Muscle of back (tissue), 13 donors: ENCODE measurements around the gene HSFX1. TPM values are rescaled to one million over a fixed set of nuclear protein-coding genes. Genes with fewer than 3 reads are reported as not detected.
"Not testable (repeated sequence)": the region's sequence is repeated elsewhere in the genome, so short reads cannot be mapped to it uniquely, and the experiment has no call there.

ENCODE experiments used
- DNase-seq, 3 donors: peaks; one replicate each; pipeline versions ENCODE4 v3.0.0 to v3.0.0-alpha.2; 2013
- long read RNA-seq, 9 donors: transcript quantifications; one replicate each; lab custom pipeline, GENCODE V29; 2026
- polyA plus RNA-seq, 10 donors: library from polyadenylated mRNA; unstranded; fragments of 120-200 nt; gene quantifications; one replicate each; pipeline ENCODE4 v1.2.1, GENCODE V29; 2013; ENCODE audit not compliant: insufficient read length in 10 of 10

HSFX1 gene
- polyA plus RNA-seq, result 1 to 10 TPM in 9 of 10 donors, under 1 TPM in 1; 0.98 to 3.1 (median 1.8) TPM
- long read RNA-seq, donor 1, result 0 reads
- long read RNA-seq, donor 2, result 0 reads
- long read RNA-seq, donor 3, result 0 reads
- long read RNA-seq, donor 4, result 0 reads
- long read RNA-seq, donor 5, result 0 reads
- long read RNA-seq, donor 6, result 0 reads
- long read RNA-seq, donor 7, result 0 reads
- long read RNA-seq, donor 8, result 0 reads
- long read RNA-seq, donor 9, result 0 reads

GRCh38 chrX:149773768-149774167, at the start of gene HSFX1:
Gene HSFX1 (plus strand): TSS chrX:149774068. CDS start chrX:149774682, 614 bp downstream.
- DNase-seq, result not testable (repeated sequence)

DNA sequence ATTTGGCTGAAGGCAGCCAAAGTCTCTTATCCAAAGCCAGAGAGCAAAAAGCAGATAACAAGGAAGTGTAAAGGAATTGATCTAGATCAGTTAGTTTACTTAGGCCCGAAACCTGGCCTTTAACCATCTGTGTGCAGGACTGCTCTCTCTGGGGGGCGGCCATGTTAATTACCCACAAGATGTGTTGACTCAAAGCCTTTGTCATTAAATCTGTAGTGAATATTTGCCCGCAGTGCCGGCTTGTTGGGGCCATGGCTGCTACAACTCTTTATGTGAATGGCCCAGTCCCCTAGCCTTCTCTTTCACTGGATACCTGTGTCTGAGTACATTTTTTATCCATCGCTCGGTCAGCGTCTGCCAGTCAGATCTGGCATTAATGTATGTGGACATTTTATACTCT, 46.6 kb upstream of the HSFX1 start:
- DNase-seq, result not testable (repeated sequence)

DNA sequence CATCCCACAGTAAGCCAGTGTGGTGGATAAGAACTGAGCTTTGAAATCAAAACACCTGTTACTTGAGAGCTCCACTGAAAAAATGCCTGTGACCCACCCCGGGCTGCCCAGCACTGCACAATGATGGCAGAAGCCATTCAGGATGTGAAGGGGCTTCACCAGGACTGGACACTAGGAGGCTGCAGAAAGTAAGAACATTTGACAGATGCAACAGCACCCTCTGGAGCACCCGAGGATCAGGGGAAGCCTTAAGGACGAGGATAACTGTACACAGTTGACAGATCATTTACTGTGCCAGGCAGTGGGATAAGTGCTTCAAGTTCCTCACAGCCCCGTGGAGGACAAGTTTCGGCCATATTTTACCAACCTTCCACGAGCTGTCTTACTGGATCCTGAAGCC, 31.6 kb upstream of the HSFX1 start:
- DNase-seq, result not testable (repeated sequence)

- not testable (repeated sequence) for DNase-seq
Observed at GRCh38 chrX:149746390-149747007, 27.4 kb upstream of the HSFX1 start.

GRCh38 chrX:149757206-149758067, 16.4 kb upstream of the HSFX1 start:
- DNase-seq, result no peak

GRCh38 chrX:149758068-149758714, 15.7 kb upstream of the HSFX1 start:
- DNase-seq, result no peak

GRCh38 chrX:149758715-149759078, 15.2 kb upstream of the HSFX1 start:
- not testable (repeated sequence) for DNase-seq

DNA sequence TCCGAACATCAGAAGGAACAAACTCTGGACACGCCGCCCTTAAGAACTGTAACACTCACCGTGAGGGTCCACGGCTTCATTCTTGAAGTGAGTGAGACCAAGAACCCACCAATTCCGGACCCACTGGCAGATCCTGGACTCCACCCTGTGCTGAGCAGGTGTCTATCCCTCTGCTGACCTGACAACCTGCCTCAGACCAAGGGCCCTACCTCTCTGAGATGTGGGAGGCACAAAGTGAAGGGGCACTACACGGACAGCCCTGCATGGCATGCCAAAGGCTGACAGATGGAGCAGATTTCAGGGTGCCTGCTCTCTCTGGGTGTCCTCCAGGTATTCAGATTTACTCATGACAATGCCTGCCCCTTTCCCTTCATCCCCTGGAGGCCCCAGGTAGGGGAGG, 14.0 kb upstream of the HSFX1 start:
- DNase-seq, result no peak

DNA sequence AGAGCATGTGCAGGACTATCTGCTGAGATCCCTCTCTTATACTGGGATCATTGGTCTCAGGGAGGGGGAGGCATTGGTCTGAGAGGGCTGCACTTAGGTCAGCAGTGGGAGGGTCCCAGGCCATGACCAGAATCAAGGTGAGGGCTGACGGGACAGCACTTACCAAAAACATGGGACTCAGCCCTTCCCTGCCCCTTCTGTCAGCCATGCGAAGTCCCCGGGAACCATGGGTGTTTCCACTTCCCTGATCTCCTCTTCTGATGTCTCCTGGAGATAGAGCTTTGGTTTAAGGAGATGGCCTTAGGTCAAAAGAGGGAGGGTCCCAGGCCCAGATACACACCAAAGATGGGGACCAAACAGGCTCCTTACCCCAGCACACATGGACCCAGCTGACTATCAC, 12.9 kb upstream of the HSFX1 start:
- DNase-seq, result no peak

- DNase-seq, result not testable (repeated sequence)
Observed at GRCh38 chrX:149761858-149762674, 11.8 kb upstream of the HSFX1 start.

GRCh38 chrX:149762696-149763614, 10.9 kb upstream of the HSFX1 start:
- DNase-seq, result no peak

- DNase-seq, result not testable (repeated sequence)
Observed at GRCh38 chrX:149770344-149770743, 3.5 kb upstream of the HSFX1 start.

DNA sequence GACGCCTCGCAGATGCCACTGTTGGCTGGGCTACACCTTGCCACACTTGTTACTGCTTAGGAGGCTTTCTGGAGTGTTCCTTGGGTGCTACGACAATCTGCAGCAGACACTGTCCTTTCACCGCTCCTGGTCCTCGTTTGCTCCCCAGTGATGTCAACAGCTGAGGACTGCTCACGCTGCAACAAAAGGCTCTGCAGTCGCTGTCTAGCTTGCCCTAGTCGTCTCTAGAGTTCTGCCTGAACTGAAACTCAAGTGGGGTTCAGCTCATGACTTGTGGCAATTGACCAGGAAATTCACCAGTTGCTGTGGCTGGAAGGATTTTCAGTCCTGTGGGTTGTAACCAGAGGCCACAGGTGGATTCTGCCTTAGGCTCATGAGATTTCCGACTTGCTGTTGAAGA, 842 bp upstream of the HSFX1 start:
- not testable (repeated sequence) for DNase-seq

- not testable (repeated sequence) for DNase-seq
Observed at GRCh38 chrX:149777999-149778398, 4.1 kb downstream of the HSFX1 start.

DNA sequence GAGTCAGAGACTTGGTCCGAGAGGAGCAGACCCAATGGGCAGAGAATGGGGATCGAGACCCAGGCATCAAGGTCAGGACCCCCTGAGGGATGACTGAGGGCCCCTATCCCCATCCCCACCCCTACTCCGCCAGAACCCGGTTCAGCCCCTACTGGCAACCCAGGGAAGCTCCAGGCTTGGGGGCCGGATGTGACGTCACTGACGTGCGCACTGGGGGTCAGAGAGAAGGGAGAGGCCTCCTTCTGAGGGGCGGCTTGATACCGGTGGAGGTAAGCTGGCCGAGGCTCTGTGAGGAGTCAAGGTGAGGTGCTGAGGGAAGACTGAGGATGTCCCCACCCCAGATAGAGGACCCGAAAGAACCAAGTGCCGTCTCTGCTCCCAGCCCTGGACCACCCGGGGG, 7.9 kb downstream of the HSFX1 start, which contains the start of gene MAGEA9:
Gene MAGEA9 (plus strand): TSS at position 204 of the 400 bp plus-strand sequence. CDS start 4,281 bp downstream, outside the sequence.
- not testable (repeated sequence) for DNase-seq

DNA sequence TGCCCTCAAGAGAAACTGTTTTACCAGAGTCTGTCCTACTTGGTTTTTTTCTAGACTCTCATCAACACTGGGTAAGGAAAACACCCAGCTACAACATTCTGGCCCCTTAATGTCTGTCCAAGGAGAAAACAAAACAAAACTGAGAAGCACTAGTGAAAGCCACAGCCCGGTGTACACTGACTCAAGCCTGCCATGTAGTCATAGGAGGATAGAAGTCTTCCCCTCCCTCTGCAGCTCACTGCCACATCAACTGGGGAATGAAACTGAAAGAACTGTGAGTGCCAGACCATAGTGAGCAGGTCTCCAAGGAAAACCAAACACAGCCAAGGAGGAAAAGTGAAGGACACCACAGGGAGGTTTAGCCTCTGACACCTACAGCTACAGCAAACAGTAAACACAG, 21.7 kb downstream of the HSFX1 start:
- DNase-seq, result not testable (repeated sequence)

DNA sequence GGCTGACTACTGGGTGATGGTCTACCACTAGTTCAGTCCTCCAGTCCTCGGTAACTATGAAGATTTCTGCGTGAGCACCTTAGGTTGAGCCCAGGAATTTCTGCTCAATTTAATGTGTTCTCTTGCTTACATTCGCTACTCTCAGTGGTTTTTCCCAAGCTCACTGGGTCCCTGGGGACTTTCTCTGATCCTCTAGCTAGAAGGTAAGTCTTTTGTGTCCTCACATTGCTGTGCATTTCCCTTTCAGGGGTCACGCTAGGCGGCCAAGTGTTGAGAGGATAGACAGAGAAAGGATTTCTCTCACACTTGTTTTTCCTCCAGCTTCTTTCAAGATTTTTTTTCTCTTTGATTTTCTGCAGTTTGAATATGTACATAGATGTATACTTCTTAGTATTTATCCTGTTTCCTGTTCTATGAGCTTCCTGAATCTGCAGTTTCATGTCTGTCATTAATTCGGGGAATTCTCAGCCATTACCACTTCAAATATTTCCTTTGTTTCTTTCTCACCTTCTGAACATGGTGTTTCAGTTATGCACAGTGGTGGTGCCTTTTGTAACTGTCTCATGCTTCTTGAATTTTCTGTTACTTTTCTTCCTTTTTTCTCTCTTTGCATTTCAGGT, 25.3 kb downstream of the HSFX1 start:
- no peak for DNase-seq

GRCh38 chrX:149799938-149800337, 26.1 kb downstream of the HSFX1 start:
- DNase-seq, result no peak

- DNase-seq, result no peak
Observed at GRCh38 chrX:149803458-149804062, 29.7 kb downstream of the HSFX1 start.
